Stimulated activated CD4-positive, alpha-beta T cell treated with anti-CD3 and anti-CD28 coated beads, Interleukin-1b, Interleukin-23, amount 100 ng/mL, for 24 hours (primary cell): Measurements from ENCODE around the gene DROSHA.
"Not testable (repeated sequence)": the region's sequence is repeated elsewhere in the genome, so short reads cannot be mapped to it uniquely, and the experiment has no call there.

ENCODE experiments used
- DNase-seq, 4 experiments: peaks; one replicate each; pipeline ENCODE4 v3.0.0-alpha.2; 2020; ENCODE audit warnings: low read depth in 4 of 4, low spot score in 1 of 4

The DROSHA gene

GRCh38 chr5:31531888-31532547 lies at the start of gene DROSHA, which contains the start of gene C5orf22:
Gene DROSHA (minus strand): TSS chr5:31532093. CDS start chr5:31529059, 3,034 bp downstream.
Gene C5orf22 (plus strand): TSS chr5:31532301. CDS start chr5:31532393, 92 bp downstream.
- DNase-seq = peak; percentile 80 to 92 (median 86)

- no peak for DNase-seq
These were observed 47.7 kb upstream of the DROSHA start for GRCh38 chr5:31579558-31579957.

- no peak for DNase-seq
These were observed 45.5 kb upstream of the DROSHA start for GRCh38 chr5:31577438-31577837.

- DNase-seq = no peak
These were observed 42.9 kb upstream of the DROSHA start for GRCh38 chr5:31574772-31575171.

GRCh38 chr5:31573494-31574142 lies 41.7 kb upstream of the DROSHA start:
- no peak for DNase-seq

- DNase-seq = no peak
These were observed 37.2 kb upstream of the DROSHA start for GRCh38 chr5:31569068-31569467.

GRCh38 chr5:31568302-31568835 lies 36.5 kb upstream of the DROSHA start:
- DNase-seq = no peak

GRCh38 chr5:31566362-31566761 lies 34.5 kb upstream of the DROSHA start:
- DNase-seq = not testable (repeated sequence)

- DNase-seq = no peak
These were observed 31.3 kb upstream of the DROSHA start for GRCh38 chr5:31563216-31563615.

GRCh38 chr5:31561946-31562345 lies 30.1 kb upstream of the DROSHA start:
- no peak for DNase-seq

GRCh38 chr5:31559942-31560341 lies 28.0 kb upstream of the DROSHA start:
- no peak for DNase-seq

GRCh38 chr5:31556461-31556860 lies 24.6 kb upstream of the DROSHA start:
- no peak for DNase-seq

- DNase-seq = no peak
These were observed 22.7 kb upstream of the DROSHA start for GRCh38 chr5:31554552-31554951.

GRCh38 chr5:31553863-31554262 lies 22.0 kb upstream of the DROSHA start:
- DNase-seq = no peak

GRCh38 chr5:31551878-31552277 lies 20.0 kb upstream of the DROSHA start:
- no peak for DNase-seq

GRCh38 chr5:31549114-31549513 lies 17.2 kb upstream of the DROSHA start:
- not testable (repeated sequence) for DNase-seq

- no peak for DNase-seq
These were observed 6.0 kb upstream of the DROSHA start for GRCh38 chr5:31537851-31538250.

GRCh38 chr5:31537349-31537748 lies 5.5 kb upstream of the DROSHA start:
- DNase-seq = no peak

GRCh38 chr5:31536873-31537272 lies 5.0 kb upstream of the DROSHA start:
- no peak for DNase-seq

- no peak for DNase-seq
These were observed 2.7 kb upstream of the DROSHA start for GRCh38 chr5:31534527-31535046.

GRCh38 chr5:31531543-31531887 lies 378 bp downstream of the DROSHA start:
- DNase-seq = peak in 2 of 4 experiments; percentile 0 to 18

GRCh38 chr5:31530541-31531265 lies 1.2 kb downstream of the DROSHA start:
- DNase-seq = no peak
